Peyer's patch (tissue), 4 donors: ENCODE data around the gene EHD2. TPM values are rescaled to one million over a fixed set of nuclear protein-coding genes. Genes with fewer than 3 reads are reported as not detected.
"Not testable (repeated sequence)": the region's sequence is repeated elsewhere in the genome, so short reads cannot be mapped to it uniquely, and the experiment has no call there.

Experiments
- DNase-seq, 3 donors: peaks; one replicate each; pipeline ENCODE4 v3.0.0-alpha.2; 2017 to 2019
- H3K27ac ChIP-seq, 4 donors: fragments of 200-600 bp; sonication (generic); one replicate each; pipeline ENCODE4 v1.5.1; 2016 to 2019
- H3K27me3 ChIP-seq, 2 donors: fragments of 200-600 bp; sonication (generic); one replicate each; pipeline ENCODE4 v1.5.1; 2019
- H3K36me3 ChIP-seq, 3 donors: fragments of 200-600 bp; sonication (generic); one replicate each; pipeline ENCODE4 v1.5.1; 2016 to 2019
- H3K4me1 ChIP-seq, 4 donors: fragments of 200-600 bp; sonication (generic); one replicate each; pipeline ENCODE4 v1.5.1; 2016 to 2019
- H3K4me3 ChIP-seq, 4 donors: fragments of 200-600 bp; sonication (generic); 1 replicate in 3 of 4; 2 replicates in 1 of 4; pipeline ENCODE4 v1.5.1; 2016 to 2019; ENCODE audit warnings: mild to moderate bottlenecking in 1 of 4
- H3K9me3 ChIP-seq, 4 donors: fragments of 200-600 bp; sonication (generic); one replicate each; pipeline ENCODE4 v1.5.1; 2016 to 2019; ENCODE audit warnings: mild to moderate bottlenecking in 1 of 4
- POLR2A ChIP-seq, 2 donors: fragments of 450-650 bp; IDR thresholded peaks; one replicate each; pipeline ENCODE4 v1.5.1; 2017; ENCODE audit warnings: antibody characterized with exemption in 2 of 2, mild to moderate bottlenecking in 2 of 2, moderate library complexity in 2 of 2
- total RNA-seq, 4 donors: library from RNA; depleted of rRNA; stranded (reverse); fragments of >200 nt; gene quantifications; one replicate each; pipeline ENCODE4 v1.1.0, GENCODE V29; 2016
- TF ChIP-seq, protein P1 (sequence below), 6 experiments: fragments of 450-650 bp in 4 of 6; fragments of 200-600 bp in 2 of 6; sonication (generic) in 1 of 6; IDR thresholded peaks; one replicate each; pipeline ENCODE4 v1.5.1; 2017 to 2019; ENCODE audit warnings: antibody characterized with exemption in 6 of 6, mild to moderate bottlenecking in 3 of 6, moderate library complexity in 1 of 6

Gene EHD2
- total RNA-seq, 4 donors from 2014 or later = 11.2 to 117 (median 23.0) TPM

DNA sequence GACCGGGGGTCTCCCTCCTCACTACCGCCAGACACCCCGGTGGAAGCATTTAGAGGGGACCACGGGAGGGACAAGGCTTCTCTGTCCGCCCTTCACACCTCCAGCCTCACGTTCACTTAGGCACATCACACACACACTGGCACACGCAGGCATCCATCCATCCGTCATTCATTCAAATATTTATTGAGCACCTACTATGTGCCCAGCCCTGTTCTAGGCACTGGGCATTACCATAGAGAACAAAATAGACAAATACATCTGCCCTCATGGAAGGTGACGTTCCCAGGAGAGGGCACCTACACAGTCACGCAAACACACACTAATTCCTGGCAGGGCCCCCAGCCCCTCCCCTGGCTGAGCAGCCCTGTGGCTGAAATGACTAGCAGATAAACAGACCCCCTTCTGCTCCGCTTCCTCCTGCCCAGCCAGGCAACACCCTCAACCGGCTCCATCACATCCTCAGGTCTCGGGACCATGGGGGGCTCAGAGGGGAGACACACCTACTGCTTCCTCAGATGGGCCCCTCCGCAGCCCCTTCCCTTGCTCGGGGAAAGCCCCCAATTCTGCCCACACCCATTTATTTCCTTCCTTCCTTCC is 28.4 kb downstream of the EHD2 start:
- no peaks in the 10 kb centered on the region for H3K27me3 ChIP-seq
- no peak for DNase-seq
- peak overlapping the region in 1 of 4 donors; percentile 95 for H3K27ac ChIP-seq
- no peaks in the 10 kb centered on the region for H3K9me3 ChIP-seq
- no peak for TF ChIP-seq POLR2A (IDR thresholded peaks at IDR 0.05)
- TF ChIP-seq, protein P1, sequence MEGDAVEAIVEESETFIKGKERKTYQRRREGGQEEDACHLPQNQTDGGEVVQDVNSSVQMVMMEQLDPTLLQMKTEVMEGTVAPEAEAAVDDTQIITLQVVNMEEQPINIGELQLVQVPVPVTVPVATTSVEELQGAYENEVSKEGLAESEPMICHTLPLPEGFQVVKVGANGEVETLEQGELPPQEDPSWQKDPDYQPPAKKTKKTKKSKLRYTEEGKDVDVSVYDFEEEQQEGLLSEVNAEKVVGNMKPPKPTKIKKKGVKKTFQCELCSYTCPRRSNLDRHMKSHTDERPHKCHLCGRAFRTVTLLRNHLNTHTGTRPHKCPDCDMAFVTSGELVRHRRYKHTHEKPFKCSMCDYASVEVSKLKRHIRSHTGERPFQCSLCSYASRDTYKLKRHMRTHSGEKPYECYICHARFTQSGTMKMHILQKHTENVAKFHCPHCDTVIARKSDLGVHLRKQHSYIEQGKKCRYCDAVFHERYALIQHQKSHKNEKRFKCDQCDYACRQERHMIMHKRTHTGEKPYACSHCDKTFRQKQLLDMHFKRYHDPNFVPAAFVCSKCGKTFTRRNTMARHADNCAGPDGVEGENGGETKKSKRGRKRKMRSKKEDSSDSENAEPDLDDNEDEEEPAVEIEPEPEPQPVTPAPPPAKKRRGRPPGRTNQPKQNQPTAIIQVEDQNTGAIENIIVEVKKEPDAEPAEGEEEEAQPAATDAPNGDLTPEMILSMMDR (IDR thresholded peaks at IDR 0.05) = no peak
- peaks cover 0 to 13% (median 0%) of the 10 kb centered on the region in 3 donors for H3K36me3 ChIP-seq
- no peak overlapping the region for H3K4me3 ChIP-seq
- H3K4me1 ChIP-seq = peaks cover 0 to 31% (median 16%) of the 10 kb centered on the region in 4 donors

- Histone ChIP-seq H3K4me1 (peaks cover 0 to 33% (median 20%) of the 10 kb centered on the region in 4 donors), H3K36me3 (peaks cover 0 to 23% (median 0%) of the 10 kb centered on the region in 3 donors), H3K9me3 (no peaks in the 10 kb centered on the region), H3K4me3 (peak overlapping the region in 2 of 4 donors; percentile 48 to 57), H3K27me3 (no peaks in the 10 kb centered on the region), H3K27ac (peak overlapping the region; percentile 65 to 95 (median 78))
- TF ChIP-seq POLR2A (IDR thresholded peaks at IDR 0.05) = no peak
- TF ChIP-seq, protein P1 (IDR thresholded peaks at IDR 0.05) = no peak
- no peak for DNase-seq
Measured at GRCh38 chr19:47742634-47743033, 29.4 kb downstream of the EHD2 start.

GRCh38 chr19:47745010-47745901 is 32.0 kb downstream of the EHD2 start, which contains the start of gene NOP53:
Gene NOP53, plus strand, starts transcription at chr19:47745546. Its CDS starts 14 bp downstream, at chr19:47745560.
- H3K27ac ChIP-seq = peak within 1 kb of the TSS; percentile 88 to 98 (median 93)
- DNase-seq = peak; percentile 95 to 98 (median 98)
- H3K4me3 ChIP-seq = peak within 1 kb of the TSS; percentile 69 to 97 (median 82)
- peaks cover 0 to 43% (median 20%) of the 10 kb centered on the region in 4 donors for H3K4me1 ChIP-seq
- peak; percentile 64 to 76 for TF ChIP-seq POLR2A (IDR thresholded peaks at IDR 0.05)
- TF ChIP-seq, protein P1 (IDR thresholded peaks at IDR 0.05) = peak in 4 of 6 experiments; percentile 18 to 31 (median 25)
- no peaks in the 10 kb centered on the region for H3K9me3 ChIP-seq
- H3K36me3 ChIP-seq = peaks cover 0 to 42% (median 2%) of the 10 kb centered on the region in 3 donors
- no peaks in the 10 kb centered on the region for H3K27me3 ChIP-seq

DNA sequence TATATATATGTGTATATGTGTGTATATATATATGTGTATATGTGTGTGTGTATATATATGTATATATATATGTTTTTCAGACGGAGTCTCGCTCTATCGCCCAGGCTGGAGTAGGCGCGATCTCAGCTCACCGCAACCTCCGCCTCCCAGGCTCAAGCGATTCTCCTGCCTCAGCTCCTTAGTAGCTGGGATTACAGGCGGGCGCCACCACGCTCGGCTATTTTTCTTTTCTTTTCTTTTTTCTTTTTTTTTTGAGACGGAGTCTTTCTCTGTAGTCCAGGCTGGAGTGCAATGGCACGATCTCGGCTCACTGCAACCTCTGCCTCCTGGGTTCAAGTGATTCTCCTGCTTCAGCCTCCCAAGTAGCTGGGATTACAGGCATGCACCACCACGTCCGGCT is 32.9 kb downstream of the EHD2 start:
- H3K36me3 ChIP-seq = peaks cover 0 to 51% (median 4%) of the 10 kb centered on the region in 3 donors
- not testable (repeated sequence) for DNase-seq, H3K27me3 ChIP-seq, H3K9me3 ChIP-seq
- peaks cover 0 to 43% (median 20%) of the 10 kb centered on the region in 4 donors for H3K4me1 ChIP-seq
- H3K4me3 ChIP-seq = peak overlapping the region; percentile 69 to 97 (median 82)
- peak overlapping the region in 1 of 4 donors; percentile 88 for H3K27ac ChIP-seq

DNA sequence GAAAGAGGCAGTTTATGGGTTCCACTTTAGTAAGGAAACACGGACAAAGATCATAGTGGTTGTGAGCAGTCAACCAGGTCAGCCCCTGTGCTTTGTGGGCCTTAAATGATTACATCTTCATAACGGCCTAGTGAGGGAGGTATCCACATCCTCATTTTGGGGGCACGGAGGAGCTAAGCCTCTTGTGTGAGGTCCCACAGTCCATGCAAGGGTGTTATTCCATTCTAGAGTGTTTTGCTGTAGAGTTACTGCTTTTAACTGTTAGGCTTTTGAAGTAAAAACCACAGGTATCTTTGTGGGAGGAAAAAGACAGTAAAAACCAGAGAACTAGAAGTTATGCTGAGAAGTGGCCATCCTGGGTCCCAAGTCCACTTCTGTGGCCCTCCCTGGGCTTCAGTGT is 36.1 kb downstream of the EHD2 start:
- peaks cover 0 to 27% (median 10%) of the 10 kb centered on the region in 4 donors for H3K4me1 ChIP-seq

More for the DNA sequence above, 36.1 kb downstream of the EHD2 start:
- H3K9me3 ChIP-seq = no peaks in the 10 kb centered on the region
- no peak overlapping the region for H3K27ac ChIP-seq
- H3K36me3 ChIP-seq = peaks cover 0 to 79% (median 4%) of the 10 kb centered on the region in 3 donors
- no peaks in the 10 kb centered on the region for H3K27me3 ChIP-seq
- DNase-seq = no peak
- TF ChIP-seq, protein P1 (IDR thresholded peaks at IDR 0.05) = no peak
- TF ChIP-seq POLR2A (IDR thresholded peaks at IDR 0.05) = no peak
- no peak overlapping the region for H3K4me3 ChIP-seq
